PC-9 (cell line): ENCODE data around the gene DSCAML1.

Experiments used
- CTCF ChIP-seq: fragments of 200-600 bp; sonication (generic); conservative IDR thresholded peaks from 2 replicates; pipeline ENCODE4 v1.6.1; 2017; ENCODE audit warnings: mixed run types, antibody characterized with exemption, mild to moderate bottlenecking, moderate library complexity
- EZH2 ChIP-seq: fragments of 200-600 bp; sonication (generic); IDR thresholded peaks from 2 replicates; pipeline ENCODE4 v1.8.0; 2017; ENCODE audit warnings: antibody characterized with exemption, low read depth

DNA sequence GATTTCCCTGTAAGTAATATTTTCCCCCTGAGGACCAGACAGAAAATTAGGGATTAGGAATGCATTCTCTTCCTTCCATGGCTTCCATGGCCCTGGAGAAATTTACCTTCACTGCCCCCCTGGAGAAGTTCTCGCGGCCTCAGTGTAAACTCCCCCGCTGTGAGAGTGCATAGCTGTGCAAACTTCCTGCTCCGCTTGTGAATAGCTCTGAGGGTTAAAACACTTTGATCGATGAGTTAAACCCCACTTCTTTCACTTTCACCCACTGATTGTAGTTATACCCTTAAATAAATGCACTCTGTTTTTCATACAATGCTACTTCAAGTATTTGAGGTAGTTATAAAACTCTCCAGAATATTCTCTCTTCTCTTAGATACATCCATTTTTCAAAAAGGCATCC lies 190.8 kb downstream of the DSCAML1 start:
- TF ChIP-seq EZH2 = no peak
- no peak for TF ChIP-seq CTCF
